ENCODE data around the gene SEPTIN5. TPM values are rescaled to one million over a fixed set of nuclear protein-coding genes. Genes with fewer than 3 reads are reported as not detected.
"Not testable (repeated sequence)": the region's sequence is repeated elsewhere in the genome, so short reads cannot be mapped to it uniquely, and the experiment has no call there.

Gene SEPTIN5
- total RNA-seq, 1 experiment from 2014 or later, result 30.7 TPM

GRCh38 chr22:19676437-19676836, 37.9 kb upstream of the SEPTIN5 start:
- not testable (repeated sequence) for H3K36me3 ChIP-seq

DNA sequence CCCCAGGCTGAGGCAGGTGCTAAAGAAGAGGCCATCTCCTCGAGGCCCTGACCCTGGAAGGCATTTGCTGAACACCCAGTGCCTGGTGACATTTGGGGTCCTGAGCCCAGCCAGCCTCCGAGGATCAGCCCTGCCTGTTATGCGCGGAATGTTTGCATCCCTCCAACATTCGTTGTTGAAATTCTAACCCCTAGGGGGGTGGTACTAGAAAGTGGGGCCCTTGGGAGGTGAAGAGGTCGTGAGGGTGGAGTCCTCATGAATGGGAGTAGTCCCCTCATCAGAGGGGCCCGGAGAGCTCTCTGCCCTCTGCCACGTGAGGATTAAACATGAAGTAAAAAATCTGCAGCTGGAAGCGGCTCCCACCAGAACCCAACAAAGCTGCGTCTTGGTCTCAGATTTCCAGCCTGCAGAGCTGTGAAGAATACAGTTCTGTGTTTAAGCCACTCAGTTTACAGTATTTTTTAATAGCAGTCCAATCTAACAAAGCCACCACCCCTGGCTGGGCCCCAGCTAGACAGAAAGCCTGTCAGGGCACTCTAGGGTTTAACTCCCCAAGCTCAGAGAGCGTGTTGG, 35.3 kb upstream of the SEPTIN5 start:
- Histone ChIP-seq H3K9me3 (0 out of 2 replicates have a peak, but pooled peaks cover 3% of the 10 kb centered on the region), H3K4me3 (no peak overlapping the region), H3K27me3 (peaks cover 5% of the 10 kb centered on the region; the same call in 1 of the 2 replicates), H3K36me3 (no peaks in the 10 kb centered on the region)
- DNase-seq, result no peak

More at GRCh38 chr22:19676437-19676836, 37.9 kb upstream of the SEPTIN5 start:
- not testable (repeated sequence) for H3K9me3 ChIP-seq, H3K4me3 ChIP-seq, DNase-seq, H3K27me3 ChIP-seq

DNA sequence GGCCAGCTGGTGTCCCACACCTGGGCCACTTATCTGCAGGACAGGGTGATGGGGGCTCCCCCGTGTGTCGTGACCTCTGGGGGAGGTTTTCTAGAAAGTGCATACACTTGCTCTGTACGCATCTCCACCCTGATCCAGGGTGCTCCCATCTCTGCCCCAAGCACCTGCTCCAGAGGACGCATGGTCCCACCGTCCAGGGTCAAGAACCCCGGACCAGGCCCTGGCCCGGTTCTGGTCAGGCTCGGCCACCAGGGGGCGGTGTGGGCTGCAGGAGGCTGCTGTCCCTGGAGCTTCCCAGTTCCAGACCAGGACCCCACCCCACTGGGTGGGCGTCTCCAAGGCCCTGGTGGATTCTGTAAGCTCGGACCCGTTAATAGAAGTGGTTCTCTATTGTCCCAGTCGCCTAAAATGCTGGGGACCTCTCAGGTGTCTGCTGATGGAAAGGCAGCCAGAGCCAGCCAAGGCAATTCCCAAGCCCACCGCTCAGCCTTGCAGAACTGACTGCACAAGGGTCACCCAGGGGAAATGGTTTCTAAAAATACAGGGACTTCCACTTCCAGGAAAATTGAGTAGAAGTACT, 34.7 kb upstream of the SEPTIN5 start:
- no peaks in the 10 kb centered on the region for H3K36me3 ChIP-seq
- H3K9me3 ChIP-seq, result 0 out of 2 replicates have a peak, but pooled peaks cover 3% of the 10 kb centered on the region
- no peak for DNase-seq
- peaks cover 2% of the 10 kb centered on the region; the same call in 1 of the 2 replicates for H3K27me3 ChIP-seq
- no peak overlapping the region for H3K4me3 ChIP-seq

GRCh38 chr22:19680287-19680881, 33.9 kb upstream of the SEPTIN5 start:
- Histone ChIP-seq H3K36me3 (no peaks in the 10 kb centered on the region), H3K27me3 (peaks cover 2% of the 10 kb centered on the region; the same call in 1 of the 2 replicates), H3K4me3 (no peak overlapping the region), H3K9me3 (0 out of 2 replicates have a peak, but pooled peaks cover 3% of the 10 kb centered on the region)
- DNase-seq, result no peak

DNA sequence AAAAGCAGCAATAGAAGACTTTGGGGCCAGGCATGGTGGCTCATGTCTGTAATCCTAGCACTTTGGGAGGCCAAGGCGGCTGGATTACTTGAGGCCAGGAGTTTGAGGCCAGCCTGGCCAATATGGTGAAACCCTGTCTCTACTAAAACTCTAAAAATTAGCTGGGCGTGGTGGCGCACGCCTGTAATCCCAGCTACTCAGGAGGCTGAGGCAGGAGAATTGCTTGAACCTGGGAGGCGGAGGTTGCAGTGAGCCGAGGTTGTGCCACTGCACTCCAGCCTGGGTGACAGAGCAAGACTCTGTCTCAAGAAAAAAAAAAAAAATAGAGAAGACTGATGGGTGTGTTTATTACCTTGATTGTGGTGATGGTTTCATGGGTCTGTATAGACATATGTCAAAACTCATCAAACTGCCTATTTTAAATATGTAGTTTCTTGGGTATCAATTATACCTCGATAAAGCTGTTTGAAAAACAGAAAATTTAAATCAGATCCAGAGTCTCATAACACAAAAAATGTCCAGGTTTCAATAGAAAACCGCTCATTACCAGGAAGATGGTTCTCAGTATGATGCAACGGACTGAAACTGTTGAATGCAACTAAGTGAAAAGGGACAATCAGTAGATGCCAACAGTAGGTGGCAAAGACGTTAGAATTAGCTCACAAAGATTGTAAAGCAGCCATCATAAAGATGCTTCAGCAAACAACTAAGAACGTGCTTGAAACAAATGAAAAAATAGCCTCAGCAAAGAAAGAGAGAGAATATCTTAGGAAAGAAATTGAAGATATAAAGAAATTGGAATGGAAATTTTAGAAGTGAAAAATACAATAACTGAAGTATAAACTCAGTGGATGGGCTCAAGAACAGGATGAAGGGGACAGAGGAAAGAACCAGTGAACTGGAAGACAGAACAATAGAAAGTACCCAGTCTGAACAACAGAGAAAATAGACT, 33.1 kb upstream of the SEPTIN5 start:
- Histone ChIP-seq H3K27me3 (peaks cover 2% of the 10 kb centered on the region; the same call in 1 of the 2 replicates), H3K4me3 (no peak overlapping the region), H3K9me3 (0 out of 2 replicates have a peak, but pooled peaks cover 3% of the 10 kb centered on the region), H3K36me3 (no peaks in the 10 kb centered on the region)
- DNase-seq, result no peak

DNA sequence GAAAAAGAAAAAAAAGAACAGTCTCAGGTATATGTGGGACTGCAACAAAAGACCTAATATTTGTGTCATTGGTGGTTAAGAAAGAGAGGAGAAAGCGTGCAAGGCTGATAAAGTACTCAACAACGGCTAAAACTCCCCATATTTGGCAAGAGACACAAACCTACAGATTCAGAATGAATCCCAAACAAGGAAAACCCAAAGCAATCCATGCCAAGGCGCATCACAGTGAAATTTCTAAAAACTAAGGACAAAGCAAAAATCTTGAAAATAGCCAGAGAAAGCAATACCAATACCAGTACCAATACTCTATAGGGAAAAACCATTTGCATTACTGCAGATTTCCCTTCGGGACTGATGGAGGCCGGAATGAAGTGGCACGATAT, 32.4 kb upstream of the SEPTIN5 start:
- Histone ChIP-seq H3K4me3 (no peak overlapping the region), H3K27me3 (peaks cover 2% of the 10 kb centered on the region; the same call in 1 of the 2 replicates), H3K36me3 (no peaks in the 10 kb centered on the region), H3K9me3 (0 out of 2 replicates have a peak, but pooled peaks cover 3% of the 10 kb centered on the region)
- DNase-seq, result no peak

GRCh38 chr22:19686946-19687345, 27.4 kb upstream of the SEPTIN5 start:
- Histone ChIP-seq H3K27me3 (peaks cover 2% of the 10 kb centered on the region; the same call in 1 of the 2 replicates), H3K4me3 (no peak overlapping the region), H3K9me3 (0 out of 2 replicates have a peak, but pooled peaks cover 3% of the 10 kb centered on the region), H3K36me3 (no peaks in the 10 kb centered on the region)
- no peak for DNase-seq

DNA sequence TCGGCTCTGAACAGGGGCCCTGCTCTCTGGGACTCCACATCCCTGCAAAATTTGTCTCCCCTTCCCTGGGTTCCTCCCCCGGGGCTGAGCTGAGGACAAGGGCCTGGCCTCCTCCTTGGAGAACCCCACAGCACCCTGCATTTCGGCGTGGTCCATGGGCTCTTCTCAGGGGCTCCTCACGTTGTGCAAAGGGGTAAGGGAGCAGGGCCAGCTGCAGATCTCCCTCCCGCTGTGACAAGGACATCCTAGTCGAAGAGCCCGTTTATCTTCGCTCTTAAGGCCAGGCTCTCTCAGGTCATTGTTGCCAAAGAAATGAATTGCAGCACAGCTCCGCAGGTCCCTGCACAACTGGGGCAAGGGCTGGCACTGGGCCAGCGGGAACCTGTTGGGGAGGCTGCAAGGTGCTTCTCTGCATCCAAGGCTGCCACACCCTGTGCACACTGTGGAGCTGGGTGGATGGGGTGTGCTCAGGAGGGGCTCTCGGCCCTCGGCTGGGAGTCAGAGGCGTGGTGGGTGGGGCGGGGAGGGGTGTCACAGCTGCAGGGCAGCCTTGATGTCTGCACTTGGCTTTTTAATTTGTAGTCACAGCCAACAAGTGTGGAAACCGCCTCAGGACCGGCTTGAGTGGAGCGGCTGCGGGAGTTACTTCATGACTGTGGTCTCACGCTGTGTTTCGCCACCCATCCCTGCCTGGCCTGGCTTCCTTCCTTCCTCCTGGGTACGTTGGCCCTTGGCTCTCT, 26.6 kb upstream of the SEPTIN5 start:
- Histone ChIP-seq H3K9me3 (0 out of 2 replicates have a peak, but pooled peaks cover 3% of the 10 kb centered on the region), H3K27me3 (peaks cover 2% of the 10 kb centered on the region; the same call in 1 of the 2 replicates), H3K4me3 (no peak overlapping the region), H3K36me3 (no peaks in the 10 kb centered on the region)
- DNase-seq, result no peak

DNA sequence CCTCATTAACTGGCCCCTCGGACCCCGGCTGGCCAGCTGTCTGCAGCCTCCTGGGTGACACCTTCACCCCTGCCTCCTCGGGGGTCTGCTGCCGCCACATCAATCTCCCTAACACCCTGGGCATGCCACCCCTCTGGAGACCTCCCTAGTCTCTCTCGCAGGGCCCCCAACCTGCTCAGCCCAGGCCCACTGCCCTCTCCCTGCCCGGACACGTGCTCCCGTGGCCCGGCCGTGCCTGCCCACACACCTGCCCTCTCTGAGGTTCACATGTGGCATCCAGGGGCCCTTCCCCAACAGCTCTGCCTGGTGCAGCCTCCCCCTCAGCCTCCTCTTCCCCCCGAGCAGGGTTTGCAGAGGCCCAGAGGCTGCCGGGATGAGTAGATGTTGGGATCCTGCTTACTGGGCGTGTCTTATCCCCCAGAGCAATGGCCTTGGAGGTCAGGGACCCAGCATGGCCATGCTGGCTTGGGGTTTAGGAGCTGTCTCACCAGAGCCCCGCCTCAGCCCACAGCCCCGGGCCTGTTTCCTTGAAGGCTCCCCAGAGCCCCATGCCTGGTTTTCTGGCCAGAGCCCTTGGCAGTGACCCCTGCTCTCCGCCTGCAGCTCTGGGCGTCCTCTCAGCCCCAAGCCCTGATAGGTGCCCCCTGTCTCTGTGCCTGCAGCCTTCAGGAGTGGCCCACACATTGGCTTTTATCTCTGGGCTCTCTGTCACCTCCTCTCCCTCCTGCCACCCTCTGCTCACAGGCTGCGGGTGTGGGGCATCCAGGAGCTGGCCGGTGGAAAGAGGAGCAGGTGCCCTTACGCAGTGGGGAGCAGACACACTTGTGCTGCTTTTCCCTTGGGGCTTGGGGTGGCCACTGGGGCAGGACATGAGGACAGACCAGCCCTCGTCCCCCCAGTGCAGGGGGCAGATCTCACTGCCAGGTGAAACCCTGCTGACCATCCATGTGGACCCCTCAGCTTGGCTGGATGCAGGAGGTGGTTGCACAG, 25.7 kb upstream of the SEPTIN5 start:
- DNase-seq, result no peak
- Histone ChIP-seq H3K36me3 (no peaks in the 10 kb centered on the region), H3K9me3 (0 out of 2 replicates have a peak, but pooled peaks cover under 1% of the 10 kb centered on the region)

DNA sequence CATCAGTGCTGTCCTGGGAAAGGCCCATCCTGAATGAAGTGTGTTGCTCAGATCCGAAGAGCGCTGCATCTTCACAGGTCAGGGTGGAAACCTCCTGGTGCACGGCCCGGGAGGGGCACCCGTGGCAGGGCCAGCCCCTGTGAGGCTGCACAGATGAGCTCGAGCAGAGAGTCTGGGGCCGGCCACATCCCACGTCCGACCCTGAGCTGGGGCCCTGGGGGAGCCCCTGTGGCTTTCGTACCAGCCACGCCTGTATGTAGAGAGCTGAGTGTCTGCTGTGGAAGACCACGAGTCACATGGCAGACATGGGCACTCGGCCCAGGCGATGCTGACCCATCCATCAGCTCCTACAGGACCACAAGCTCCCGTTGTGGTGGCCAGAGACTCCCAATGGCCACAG, 24.9 kb upstream of the SEPTIN5 start:
- no peaks in the 10 kb centered on the region for H3K27me3 ChIP-seq
- no peak overlapping the region for H3K4me3 ChIP-seq
- no peaks in the 10 kb centered on the region for H3K9me3 ChIP-seq
- no peaks in the 10 kb centered on the region for H3K36me3 ChIP-seq
- no peak for DNase-seq

More for the DNA sequence above, 25.7 kb upstream of the SEPTIN5 start:
- no peaks in the 10 kb centered on the region for H3K27me3 ChIP-seq
- H3K4me3 ChIP-seq, result no peak overlapping the region

DNA sequence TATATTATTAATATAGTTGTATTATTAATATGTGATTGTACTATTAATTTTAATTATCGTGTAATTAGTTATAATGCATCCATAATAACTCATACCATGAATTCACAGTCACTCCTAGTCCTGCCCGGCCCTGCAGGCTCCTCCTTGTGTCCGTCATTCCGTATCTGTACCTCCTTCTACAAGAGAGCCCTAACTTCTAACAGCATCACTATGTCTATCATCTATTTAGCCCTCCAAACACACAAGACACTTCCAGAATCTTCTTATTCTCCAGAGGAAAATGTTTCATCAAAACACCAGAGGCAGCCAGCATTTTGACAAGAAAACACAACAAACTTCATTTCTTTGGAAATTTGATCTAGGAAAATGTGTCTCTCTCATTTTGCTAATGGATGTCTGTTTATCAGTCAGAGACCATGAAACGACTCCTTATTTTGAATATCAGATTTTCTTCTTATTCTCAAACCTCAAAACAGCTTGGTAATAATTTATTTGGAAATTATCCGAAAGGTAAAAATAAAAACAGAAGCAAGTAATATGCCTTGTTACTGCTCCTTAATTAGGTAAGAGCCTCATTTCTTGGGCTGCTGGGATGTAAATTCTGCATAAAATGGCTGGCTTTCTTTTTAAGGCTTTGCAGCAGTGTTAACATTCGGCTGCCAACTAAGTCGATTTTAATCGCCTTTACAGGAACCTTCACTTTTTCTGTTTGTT, 23.1 kb upstream of the SEPTIN5 start:
- Histone ChIP-seq H3K36me3 (no peaks in the 10 kb centered on the region), H3K4me3 (peak overlapping the region; percentile 17), H3K27me3 (no peaks in the 10 kb centered on the region)

DNA sequence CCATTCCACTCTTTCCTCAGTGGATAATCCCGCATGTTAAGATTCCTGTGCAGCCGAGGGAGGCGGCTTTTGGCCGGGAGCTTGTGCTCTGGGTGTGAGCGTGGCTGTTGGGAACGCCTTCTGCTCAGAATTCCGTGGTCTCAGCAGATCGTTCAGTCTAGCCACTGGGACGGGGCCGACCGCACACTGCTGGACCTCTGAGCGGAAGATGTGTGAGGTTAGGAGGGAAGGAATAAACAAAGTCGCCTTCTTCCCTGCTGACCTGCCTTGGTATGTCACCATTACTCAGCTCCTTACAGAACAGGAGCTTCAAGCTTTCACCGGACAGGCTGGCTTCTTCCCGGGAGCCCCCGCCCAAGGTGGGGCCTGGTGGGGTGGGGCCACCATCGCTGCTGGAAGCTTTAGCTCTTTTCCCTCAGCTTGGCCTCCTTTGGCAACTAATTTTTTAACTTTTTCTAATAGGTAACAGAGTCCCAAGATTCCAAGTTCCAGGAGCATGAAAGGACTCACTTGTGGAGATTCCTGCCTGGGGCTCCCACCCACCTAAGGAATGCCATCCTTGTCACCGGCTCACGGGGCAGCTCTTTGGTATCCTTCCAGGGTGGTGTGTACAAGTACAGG, 22.5 kb upstream of the SEPTIN5 start:
- H3K9me3 ChIP-seq, result no peaks in the 10 kb centered on the region
- no peaks in the 10 kb centered on the region for H3K36me3 ChIP-seq
- peak; percentile 57 for DNase-seq
- peak overlapping the region; percentile 17 for H3K4me3 ChIP-seq
- no peaks in the 10 kb centered on the region for H3K27me3 ChIP-seq

More for the DNA sequence above, 23.1 kb upstream of the SEPTIN5 start:
- no peaks in the 10 kb centered on the region for H3K9me3 ChIP-seq
- no peak for DNase-seq

GRCh38 chr22:19693581-19693980, 20.7 kb upstream of the SEPTIN5 start:
- no peak for DNase-seq
- no peaks in the 10 kb centered on the region for H3K9me3 ChIP-seq

More at GRCh38 chr22:19693581-19693980, 20.7 kb upstream of the SEPTIN5 start:
- Histone ChIP-seq H3K4me3 (no peak overlapping the region), H3K36me3 (no peaks in the 10 kb centered on the region), H3K27me3 (no peaks in the 10 kb centered on the region)

Data from MG63 (cell line).